Cardiac septum (tissue), 1 donor: ENCODE data around the gene CCDC50. TPM values are rescaled to one million over a fixed set of nuclear protein-coding genes. Genes with fewer than 3 reads are reported as not detected.

ENCODE experiments used
- DNase-seq: peaks from one replicate; pipeline ENCODE4 v3.0.0-alpha.2; 2020; ENCODE audit warnings: low spot score
- intact Hi-C: fragments of 100-400 bp; cut with DNase I; formaldehyde crosslinking; loops from one replicate; pipeline ENCODE4 v1.14.0; 2022
- total RNA-seq: library from RNA; stranded (reverse); fragmentation: NEBNext Ultra II Directional; extraction: Animal tissue kit (Norgen Biotek cat#: 25700); gene quantifications from one replicate; pipeline ENCODE4 v1.2.1, GENCODE V29; 2021
- donor health status: DM: no; HTN: no; CAD: no.

CCDC50 gene
- total RNA-seq, 1 donor from 2014 or later: 51.0 TPM

DNA sequence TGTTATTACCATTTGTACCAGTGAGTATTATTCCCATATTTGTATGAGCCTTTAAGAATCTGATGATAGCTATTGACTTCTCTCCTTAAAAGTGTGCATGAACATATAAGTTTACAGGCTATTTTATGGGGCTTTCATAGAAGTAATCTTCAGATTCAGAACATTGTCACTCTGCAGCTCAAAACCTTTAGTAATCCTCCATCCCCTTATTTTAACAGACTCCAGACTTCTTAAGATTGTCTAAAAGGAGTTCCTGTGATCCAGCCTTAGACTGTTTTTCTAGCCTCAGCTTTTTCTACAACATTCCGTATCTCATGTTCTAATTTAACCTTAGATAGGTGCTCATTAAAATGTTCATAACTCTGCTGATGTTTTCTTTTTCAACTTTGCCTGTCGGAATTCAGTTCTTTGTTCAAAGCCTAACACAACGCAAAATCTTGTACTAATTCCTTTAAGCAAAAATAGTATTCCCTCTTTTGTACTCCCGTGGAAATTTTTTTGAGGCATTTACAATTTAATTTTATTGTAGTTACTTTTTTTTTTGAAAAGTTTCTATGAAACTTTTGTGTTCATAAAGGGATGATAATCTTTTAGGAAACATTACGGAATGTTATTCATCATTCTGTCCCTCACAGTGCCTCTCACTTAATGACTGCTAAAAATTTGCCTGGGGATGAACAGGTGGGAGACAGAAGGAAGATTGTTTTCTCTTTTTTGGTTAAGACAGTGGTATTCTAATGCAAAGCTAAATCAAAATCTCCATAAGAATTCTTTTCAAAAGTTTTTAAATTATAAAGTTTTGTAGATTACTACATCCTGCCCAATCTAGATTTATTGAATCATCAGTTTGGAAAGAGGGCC lies 39.8 kb downstream of the CCDC50 start:
- no peak for DNase-seq
- intact Hi-C loops: no loop called here

DNA sequence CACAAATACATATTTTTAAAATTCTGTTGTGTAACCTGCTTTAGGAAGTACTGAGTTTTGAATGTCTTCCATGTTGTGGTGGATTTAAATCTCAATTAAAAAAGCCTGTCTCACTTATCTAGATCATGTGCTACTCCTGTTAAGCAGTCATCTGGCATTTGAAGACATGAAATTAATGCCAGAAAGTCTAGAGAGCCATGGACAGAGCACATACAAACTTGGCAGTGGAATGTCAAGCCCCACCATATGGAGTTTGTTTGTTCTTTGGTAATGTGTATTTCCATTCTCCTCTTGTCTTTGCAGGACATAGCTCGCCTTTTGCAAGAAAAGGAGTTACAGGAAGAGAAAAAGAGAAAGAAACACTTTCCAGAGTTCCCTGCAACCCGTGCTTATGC lies 40.4 kb downstream of the CCDC50 start:
- no peak for DNase-seq
- intact Hi-C loops: no loop called here

DNA sequence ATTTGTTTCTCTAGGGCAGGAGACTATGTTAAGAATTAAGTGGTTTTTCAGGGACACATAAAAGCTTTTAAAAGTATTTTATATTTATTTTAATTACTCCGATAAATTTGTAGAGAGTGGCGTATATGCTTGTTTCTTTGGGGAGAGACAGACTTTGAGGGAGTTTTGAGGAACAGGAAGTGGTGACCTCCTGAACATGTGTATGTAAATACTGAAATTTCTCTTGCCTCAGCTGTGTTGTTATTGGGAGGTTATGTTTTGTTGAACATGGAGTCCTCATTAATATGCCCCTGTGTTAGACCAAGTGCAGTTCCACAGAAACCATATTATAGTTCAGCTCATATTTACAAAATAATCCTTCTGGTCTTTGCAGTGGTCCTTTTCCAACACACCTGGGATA lies 42.9 kb downstream of the CCDC50 start:
- DNase-seq: no peak
- intact Hi-C loops: no loop called here

DNA sequence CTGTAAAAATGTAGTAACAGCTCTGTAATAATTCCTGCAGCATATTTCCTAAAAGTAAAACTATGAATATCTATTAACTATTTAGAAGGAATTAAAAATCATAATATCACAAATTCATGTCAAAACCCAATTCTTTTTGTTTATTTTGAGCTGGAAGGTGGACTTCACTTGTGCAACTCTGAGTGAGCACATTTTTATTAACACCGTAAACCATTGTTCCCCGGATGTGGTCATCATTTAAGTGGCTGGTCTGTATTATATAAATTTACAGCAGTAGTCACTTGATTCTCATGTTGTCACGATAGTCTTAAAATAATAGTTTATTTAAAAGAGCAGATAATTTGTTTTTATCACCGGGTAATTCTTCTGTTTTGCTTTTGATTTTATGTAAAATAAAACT lies 44.1 kb downstream of the CCDC50 start:
- intact Hi-C loops: no loop called here
- no peak for DNase-seq

DNA sequence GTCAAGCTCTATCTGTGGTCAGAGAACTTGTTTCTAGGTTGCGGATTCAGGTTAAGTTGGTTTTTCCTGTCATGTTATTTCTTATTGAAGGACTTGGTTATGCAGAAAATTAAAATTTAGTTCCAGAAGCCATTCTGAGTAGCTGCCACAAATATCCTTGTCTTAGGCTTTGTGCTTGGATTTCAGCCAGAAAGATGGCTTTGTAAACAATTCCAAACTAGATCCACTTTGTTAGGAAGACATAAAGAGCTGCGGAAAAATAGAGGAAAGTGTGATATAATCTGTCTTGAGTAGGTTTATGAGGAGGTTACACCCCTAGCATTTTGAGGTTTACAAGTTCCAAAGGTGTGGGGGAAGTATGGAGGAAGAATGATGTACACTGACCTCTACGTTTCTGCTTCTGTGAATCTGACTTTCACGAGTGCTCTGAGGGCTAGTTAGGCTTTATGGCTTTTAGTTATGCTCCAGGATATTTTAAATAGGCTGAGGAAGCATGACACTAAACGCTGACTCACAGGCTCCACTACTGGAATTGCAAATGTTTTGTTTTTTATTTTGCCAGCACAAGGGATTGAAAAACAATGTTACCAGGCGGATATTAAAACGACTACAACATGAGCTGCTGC lies 47.4 kb downstream of the CCDC50 start:
- intact Hi-C loops: no loop called here
- no peak for DNase-seq

DNA sequence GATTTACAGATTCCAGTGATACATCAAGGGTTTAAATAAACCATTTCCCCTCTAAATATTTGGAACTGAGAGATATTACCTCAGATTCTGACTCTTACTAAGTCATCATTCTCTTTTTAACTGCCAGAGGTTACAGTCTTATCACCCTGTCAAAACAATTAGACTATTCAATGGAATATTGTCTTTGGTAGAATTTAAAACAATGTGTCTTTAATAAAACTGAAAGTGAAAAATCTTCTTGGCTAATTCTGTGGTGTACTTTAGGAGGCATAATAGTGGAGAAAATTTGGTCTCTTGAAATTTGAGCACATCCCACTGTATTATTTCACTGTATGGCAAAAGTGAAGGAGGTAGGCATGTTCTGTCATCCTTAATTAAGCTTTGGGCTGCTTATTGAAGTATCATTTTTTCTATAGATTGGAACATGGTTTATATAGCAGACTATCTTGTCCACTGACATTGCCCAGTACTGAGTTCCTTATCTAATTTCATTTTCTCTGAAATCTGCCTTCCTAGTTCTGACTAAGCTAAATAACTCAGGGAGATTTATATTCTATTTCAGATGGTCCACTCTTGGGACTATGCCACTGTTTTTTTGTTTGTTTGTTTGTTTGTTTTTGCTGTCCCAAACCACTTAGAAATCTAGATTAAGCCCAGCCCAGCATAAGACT lies 49.1 kb downstream of the CCDC50 start:
- intact Hi-C loops: loop anchor here (2.0 kb wide), 1 partner anchor 49 kb away; the partner anchor contains the start of gene CCDC50
- DNase-seq: no peak

DNA sequence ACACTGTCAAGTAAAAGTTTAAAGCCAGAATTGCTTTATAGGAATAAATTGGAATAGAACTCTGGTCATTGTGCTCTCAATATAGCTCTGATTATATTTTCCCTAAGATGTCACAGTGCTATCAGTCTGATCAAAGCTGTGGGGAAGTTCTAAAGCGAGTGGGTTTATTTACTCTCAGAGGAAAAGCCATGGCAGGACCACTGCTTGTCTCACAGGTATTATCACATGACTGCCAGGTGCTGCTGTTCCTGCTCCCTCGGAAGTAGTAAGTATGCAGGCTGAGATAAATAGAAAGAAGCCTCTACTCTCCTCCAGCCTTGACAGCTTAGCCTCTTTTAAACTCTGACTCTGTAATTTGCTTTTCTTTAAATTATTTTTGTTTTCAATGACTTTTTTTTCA lies 50.3 kb downstream of the CCDC50 start:
- no peak for DNase-seq
- intact Hi-C loops: loop anchor here (2.0 kb wide), 1 partner anchor 51 kb away; the partner anchor contains the start of gene CCDC50

DNA sequence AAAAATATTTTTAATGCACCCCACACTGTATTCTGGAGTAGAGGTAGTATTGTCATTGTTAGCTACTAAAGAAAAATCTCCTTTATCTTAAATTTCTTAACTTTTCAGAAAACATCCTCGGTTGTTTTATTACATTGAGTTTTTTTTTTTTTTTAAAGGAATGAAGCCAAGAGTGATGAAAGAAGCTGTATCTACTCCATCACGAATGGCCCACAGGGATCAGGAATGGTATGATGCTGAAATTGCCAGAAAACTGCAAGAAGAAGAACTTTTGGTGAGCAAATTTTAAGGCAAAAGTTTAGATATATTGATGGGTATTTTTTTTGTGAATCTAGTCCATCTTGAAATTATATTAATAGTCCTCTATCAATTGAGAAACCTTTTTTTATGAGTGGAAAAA lies 50.8 kb downstream of the CCDC50 start:
- no peak for DNase-seq
- intact Hi-C loops: loop anchor here (10.0 kb wide), 1 partner anchor 235 kb away; no protein-coding TSS in a partner anchor

DNA sequence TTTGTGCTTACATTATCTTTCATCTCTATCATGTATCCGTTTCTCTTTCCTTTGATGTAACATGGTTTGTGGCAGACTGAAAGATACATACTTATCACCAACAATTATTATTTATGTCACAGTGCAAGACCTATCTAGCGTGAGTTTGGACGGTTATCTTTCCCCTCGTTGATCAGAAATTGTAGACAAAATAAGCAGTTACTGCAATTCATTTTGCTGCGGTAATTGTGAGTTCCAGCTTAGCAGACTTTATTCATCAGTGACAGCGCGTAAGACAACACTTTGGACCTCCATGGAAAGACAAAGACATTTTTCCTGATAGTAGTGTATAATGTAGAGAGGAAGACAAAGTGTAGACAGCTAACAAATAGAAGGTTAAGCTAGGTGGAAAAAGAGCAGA lies 52.1 kb downstream of the CCDC50 start:
- intact Hi-C loops: loop anchor here (10.0 kb wide), 1 partner anchor 237 kb away; no protein-coding TSS in a partner anchor
- no peak for DNase-seq

DNA sequence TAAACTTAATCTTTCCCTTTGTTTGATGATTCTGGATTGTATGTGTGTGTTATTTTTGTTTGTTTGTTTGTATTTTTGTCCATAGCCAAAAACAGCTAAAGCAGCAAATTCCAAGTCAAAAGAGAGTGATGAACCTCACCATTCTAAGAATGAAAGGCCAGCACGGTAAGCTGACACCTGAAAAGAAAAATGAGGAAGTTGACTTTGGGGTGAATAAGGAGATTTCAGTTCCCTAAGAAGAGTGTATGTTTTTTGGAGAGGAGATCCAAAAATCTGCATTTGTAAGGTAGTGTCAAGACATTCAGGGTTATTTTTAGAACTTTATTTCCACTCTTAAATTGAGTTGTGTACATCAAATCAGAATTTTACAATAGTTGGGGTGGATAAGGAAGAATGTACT lies 53.5 kb downstream of the CCDC50 start:
- intact Hi-C loops: loop anchor here (10.0 kb wide), 1 partner anchor 238 kb away; no protein-coding TSS in a partner anchor
- no peak for DNase-seq

DNA sequence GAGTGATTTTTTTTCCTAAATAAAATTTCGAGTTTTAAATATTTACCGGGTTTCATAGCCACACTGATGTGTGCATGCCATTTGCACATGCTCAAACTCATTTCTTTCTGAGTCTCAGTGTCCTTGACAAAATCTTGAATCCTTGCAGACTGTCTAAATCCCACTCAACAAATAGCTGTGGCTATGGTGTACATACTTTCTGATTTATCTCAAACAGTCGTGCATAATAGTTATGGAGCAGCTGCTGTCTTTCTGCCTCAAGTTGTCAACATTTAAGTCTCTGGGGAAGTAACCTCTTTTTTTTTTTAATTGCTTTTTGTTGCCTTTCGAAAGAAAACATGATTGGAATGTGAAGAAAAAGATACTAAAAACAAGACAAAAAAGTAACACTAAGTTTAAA lies 53.9 kb downstream of the CCDC50 start:
- intact Hi-C loops: loop anchor here (10.0 kb wide), 1 partner anchor 238 kb away; no protein-coding TSS in a partner anchor
- DNase-seq: no peak

DNA sequence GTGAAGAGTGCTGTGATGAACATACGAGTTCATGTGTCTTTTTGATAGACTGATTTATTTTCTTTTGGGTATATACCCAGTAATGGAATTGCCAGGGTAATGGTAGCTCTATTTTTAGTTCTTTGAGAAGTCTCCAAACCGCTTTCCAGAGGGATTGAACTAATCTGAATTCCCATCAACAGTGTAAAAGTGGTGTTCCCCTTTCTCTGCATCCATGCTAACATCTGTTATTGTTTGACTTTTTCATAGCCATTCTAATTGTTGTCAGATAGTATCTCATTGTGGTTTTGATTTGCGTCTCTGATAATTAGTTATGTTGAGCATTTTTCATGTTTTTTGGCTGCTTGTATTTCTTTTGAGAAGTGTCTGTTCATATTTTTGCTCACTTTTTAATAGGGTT lies 55.9 kb downstream of the CCDC50 start:
- intact Hi-C loops: loop anchor here (10.0 kb wide), 1 partner anchor 240 kb away; no protein-coding TSS in a partner anchor
- DNase-seq: no peak

DNA sequence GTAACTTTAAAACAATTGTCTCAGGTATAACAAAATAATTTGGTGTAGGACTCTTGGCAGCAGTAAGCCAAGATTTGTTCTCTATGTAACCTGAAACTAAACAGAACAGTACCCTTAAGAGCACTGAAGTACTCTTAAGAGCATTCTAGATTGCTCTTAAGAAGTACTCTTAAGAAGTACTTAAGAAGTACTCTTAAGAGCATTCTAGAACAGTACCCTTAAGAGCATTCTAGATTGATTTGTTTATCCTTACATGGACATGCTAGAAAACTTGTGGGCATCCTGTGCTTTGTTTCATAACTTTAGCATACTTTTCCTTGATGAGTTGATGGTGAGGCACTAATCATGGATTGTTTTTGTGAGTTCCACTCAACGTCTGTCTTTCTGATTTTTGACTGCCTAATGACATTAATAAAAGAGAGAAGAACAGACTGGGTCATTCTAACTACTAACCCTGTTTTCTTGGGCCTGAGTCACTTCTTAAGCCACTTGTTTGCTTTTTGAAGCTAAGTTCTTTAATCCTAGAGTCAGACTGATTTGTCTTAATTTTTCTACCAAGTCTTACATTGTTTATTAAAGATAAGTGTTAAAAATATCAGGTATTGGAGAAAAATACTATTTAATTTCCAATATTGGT lies 58.4 kb downstream of the CCDC50 start:
- intact Hi-C loops: loop anchor here (10.0 kb wide), 1 partner anchor 243 kb away; no protein-coding TSS in a partner anchor
- no peak for DNase-seq

DNA sequence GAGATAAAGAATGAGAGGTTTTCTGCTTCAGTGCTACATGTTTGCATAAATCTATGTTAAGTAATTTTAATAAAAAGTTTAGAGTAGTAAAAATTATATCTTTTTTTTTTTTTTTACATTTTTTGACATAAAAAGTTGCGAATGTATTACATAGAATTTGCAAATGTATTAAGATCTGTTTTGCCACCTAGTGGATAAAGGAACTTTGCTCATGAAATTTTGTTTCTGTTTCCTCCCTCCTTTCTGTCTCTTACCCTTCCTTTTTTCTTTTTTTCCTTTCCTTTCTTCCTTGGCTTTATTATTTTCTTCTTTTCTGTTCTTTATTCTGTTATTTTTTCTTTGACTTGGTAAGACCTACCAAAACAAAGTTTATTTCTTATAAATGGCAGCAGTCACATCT lies 59.6 kb downstream of the CCDC50 start:
- intact Hi-C loops: loop anchor here (10.0 kb wide), 1 partner anchor 244 kb away; no protein-coding TSS in a partner anchor
- DNase-seq: no peak

DNA sequence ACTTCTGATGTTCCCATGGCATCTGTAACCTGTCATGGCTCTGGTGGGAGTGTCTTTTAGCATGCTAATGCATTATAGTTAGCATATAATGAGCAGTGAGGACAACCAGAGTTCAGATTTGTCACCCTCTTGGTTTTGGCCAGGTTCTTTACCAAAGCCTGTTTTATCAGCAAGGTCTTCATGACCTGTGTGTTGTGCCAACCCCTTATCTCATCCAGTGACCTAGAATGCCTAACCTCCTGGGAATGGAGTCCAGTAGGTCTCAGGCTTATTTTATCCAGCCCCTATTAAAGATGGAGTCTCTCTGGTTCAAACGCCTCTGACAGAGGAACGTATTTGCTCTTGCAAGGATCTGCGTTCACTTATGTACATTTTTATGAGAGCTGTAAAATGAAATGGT lies 61.4 kb downstream of the CCDC50 start:
- DNase-seq: no peak
- intact Hi-C loops: loop anchor here (10.0 kb wide), 1 partner anchor 146 kb away; no protein-coding TSS in a partner anchor

DNA sequence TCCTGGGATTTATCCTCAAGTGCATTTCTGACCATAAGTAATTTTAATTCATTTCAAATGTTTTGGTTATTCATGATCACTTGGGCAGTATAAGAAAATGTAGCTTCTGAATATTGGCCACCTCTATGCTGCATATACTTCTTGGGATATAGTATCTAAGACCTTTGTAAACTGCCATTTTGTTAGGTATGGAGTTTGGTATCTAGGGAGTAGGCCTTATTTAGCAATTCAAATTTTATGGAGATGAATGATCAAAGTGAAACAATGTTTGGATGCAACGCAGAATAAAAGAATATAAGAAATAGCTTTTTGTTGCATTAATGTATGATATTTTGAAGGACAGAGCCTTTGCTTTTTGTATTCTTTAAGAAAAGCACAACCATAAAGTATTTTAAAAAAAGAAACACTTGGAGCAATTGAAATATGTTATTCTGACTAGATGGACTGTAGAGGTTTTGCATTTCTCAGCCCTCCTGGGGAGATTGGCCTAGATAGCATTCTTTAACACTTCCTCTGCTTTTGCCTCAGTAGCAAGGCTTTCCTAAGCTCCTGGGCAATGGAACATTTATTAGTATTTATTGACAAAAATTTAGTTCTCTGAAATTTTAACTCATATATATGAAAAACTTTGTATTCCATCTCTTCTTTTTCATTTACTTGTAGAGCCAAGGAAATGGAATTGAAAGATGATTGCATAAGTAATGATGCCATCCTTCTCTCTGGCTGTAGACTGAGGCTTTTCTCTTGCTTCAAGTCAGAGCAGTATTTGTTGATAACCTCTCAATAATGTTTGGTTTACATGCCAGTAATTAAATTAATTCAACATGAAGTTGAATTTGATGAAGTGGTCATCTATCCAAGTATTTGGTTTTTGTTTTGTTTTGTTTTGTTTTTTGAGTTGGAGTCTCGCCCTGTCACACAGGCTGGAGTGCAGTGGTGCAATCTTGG lies 62.9 kb downstream of the CCDC50 start:
- DNase-seq: no peak
- intact Hi-C loops: loop anchor here (10.0 kb wide), 1 partner anchor 147 kb away; no protein-coding TSS in a partner anchor

DNA sequence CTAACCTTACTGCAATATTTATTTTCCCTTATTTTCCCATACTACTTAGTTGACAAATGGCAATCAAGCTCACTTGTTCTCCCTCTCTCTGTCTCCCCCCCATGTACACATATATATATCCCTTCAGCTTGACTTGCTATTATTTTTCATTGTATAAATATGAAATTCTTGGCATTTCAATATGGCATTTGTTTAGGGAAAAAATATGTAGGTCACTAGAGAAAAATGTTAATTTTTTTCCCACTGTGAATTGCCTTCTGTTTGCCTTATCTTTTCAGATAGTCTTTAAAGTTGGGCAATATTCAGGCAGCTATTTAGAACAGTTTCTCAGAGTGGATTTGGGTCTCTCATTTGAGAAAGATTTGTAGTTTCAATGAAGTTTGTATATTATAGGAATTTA lies 64.0 kb downstream of the CCDC50 start:
- intact Hi-C loops: loop anchor here (10.0 kb wide), 1 partner anchor 148 kb away; no protein-coding TSS in a partner anchor
- no peak for DNase-seq

DNA sequence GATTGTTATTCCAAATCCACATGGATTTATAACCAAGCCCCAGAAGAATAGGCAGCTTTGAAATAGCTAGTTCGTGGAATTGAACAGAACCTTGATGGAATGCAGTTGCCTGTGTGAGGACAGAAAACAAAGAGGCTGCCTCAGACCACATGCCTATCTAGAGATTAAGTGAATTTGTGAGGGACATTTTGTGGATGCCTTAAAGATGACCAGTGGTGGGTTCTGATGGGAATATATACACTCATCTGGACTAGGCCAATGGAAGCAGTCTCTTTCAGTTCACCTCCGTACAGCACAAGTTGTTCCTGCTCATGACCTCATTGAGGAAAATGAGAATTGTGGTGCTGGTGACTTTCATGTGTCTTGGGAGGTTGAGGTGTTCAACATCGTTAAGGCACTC lies 68.6 kb downstream of the CCDC50 start:
- DNase-seq: no peak
- intact Hi-C loops: loop anchor here (10.0 kb wide), 1 partner anchor 153 kb away; no protein-coding TSS in a partner anchor
